HG03457 (cell line): ENCODE measurements around the gene SDE2.
"Not testable (repeated sequence)": the region's sequence is repeated elsewhere in the genome, so short reads cannot be mapped to it uniquely, and the experiment has no call there.

Experiments
- ATAC-seq: cut with Tn5 transposase; IDR thresholded peaks from one replicate; pipeline ENCODE4 v1.9.1; 2021; ENCODE audit warnings: moderate number of reproducible peaks; ENCODE audit not compliant: unreplicated experiment

SDE2 gene

GRCh38 chr1:225979421-225979820 is 19.7 kb downstream of the SDE2 start:
- ATAC-seq = no peak

DNA sequence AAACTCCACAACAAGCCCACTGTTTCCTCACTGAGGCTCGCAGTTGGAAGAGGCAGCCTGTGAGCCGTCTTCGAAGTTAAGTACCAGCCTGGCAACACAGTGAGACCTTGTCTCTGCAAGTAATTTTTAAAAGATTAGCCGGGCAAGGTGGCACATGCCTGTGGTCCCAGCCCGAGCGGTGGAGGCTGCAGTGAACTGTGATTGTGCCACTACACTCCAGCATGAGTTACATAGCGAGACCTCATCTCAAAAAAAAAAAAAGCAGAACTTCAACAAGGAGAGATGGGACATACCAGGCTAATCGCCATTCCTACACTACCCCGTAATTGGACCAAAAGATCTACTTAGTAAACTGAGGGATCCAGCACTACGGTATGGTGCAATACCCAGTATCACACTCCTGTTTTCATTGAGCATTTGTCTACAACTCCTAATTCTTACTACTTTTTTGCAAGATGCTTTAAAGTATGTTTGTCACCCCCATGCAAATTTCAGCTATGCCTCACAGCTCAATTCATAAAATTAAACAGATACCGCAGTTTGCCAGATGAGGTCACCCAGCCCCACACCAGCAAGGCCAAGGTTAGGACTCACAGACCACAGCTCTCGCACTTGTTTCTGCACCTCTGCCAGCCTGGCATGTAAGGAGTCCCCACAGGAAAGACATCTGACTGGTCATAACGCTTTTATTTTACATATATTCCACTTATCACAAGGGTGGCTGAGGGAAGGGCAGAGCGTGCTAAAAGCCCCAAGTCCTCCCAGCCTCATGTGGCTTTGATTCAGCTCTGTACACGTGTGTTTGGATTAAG is 21.0 kb downstream of the SDE2 start:
- no peak for ATAC-seq

GRCh38 chr1:225975146-225975545 is 24.0 kb downstream of the SDE2 start:
- ATAC-seq = not testable (repeated sequence)

DNA sequence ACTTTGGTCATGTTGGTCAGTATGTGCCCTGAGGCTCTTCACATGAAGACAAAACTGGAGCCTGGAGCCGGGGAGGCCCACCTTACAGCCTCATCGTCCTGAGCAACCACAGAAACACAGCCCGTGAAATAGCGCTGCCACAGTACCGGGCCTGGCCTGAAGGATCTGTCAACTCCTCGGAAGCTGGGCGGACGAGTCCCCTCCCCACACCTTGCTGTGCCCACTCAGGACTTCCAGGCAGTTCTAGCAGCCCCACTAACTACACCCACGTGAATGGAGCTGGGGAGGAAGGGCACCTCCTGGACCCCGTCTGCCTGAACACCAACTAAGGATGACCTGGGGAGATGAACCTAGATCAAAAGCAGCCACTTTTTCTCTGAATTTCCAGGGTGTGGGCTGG is 24.7 kb downstream of the SDE2 start:
- ATAC-seq = no peak

- ATAC-seq = no peak
Measured at GRCh38 chr1:225973158-225973557, 26.0 kb downstream of the SDE2 start.

- no peak for ATAC-seq
Measured at GRCh38 chr1:225972344-225973152, 26.6 kb downstream of the SDE2 start.

DNA sequence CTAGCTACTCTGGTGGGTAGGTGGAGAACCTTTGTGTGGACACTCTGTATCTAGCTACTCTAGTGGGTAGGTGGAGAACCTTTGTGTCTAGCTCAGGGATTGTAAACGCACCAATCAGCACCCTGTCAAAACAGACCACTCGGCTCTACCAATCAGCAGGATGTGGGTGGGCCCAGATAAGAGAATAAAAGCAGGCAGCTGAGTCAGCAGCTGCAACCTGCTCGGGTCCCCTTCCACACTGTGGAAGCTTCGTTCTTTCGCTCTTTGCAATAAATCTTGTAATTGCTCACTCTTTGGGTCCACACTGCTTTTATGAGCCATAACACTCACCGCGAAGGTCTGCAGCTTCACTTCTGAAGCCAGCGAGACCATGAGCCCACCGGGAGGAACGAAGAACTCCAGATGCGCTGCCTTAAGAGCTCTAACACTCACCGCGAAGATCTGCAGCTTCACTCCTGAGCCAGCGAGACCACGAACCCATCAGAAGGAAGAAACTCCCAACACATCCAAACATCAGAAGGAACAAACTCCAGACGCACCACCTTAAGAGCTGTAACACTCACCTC is 28.5 kb downstream of the SDE2 start:
- not testable (repeated sequence) for ATAC-seq

DNA sequence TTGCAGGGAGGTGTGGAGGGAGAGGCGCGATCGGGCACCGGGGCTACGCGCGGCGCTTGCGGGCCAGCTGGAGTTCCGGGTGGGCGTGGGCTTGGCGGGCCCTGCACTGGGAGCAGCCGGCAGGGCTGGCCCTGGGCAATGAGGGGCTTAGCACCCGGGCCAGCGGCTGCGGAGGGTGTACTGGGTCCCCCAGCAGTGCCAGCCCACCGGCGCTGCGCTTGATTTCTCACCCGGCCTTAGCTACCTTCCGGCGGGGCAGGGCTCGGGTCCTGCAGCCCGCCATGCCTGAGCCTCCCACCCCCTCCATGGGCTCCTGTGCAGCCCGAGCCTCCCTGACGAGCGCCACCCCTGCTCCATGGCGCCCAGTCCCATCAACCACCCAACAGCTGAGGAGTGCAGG is 29.4 kb downstream of the SDE2 start:
- not testable (repeated sequence) for ATAC-seq

DNA sequence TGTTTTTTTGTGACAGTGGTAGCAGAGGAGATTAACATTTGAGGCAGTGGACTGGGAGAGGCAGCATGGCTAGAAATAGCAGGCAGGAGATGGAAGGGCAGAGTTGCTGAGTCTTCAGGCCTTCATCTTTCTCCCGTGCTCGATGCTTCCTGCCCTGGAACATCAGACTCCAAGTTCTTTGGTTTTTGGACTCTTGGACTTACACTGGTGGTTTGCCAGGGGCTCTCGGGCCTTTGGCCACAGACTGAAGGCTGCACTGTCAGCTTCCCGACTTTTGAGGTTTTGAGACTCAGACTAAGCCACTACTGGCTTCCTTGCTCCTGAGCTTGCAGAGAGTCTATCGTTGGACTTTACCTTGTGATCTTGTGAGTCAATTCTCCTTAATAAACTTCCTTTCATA is 33.9 kb downstream of the SDE2 start:
- no peak for ATAC-seq

DNA sequence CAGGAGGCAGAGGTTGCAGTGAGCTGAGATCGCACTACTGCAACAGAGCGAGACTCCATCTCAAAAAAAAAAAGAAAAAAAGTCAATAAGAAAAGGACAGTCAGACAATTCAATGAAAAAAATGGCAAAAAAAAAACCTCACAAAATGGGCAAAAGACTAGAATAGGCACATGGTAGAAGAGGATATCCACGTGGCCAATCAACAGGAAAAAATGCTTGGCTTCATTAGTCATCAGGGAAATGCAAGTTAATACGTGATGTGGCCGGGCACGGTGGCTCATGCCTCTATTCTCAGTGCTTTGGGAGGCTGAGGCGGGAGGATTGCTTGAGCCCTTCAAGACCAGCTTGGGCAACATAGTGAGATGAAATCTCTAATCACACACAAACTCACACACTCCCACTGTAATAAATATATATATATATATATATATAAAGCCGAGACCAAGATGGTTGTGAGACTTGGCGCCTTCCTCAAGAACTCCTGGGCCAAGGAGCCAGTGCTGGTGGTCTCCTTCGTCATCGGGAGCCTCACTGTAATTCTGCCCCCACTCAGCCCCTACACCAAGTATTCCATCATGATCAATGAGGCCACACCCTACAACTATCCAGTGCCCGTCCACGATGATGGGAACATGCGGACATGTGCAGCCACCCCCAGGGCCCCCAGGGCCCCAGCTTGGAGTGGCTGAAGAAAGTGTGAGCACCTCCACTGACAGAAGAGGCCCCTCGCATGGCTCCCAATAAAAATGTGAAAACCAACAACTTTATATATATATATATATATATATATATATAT is 35.2 kb downstream of the SDE2 start:
- no peak for ATAC-seq

GRCh38 chr1:225962440-225962975 is 36.6 kb downstream of the SDE2 start:
- ATAC-seq = no peak

GRCh38 chr1:225961659-225962439 is 37.3 kb downstream of the SDE2 start:
- no peak for ATAC-seq

- ATAC-seq = no peak
Measured at GRCh38 chr1:225958041-225958440, 41.1 kb downstream of the SDE2 start.

GRCh38 chr1:225954753-225955152 is 44.4 kb downstream of the SDE2 start:
- ATAC-seq = no peak

DNA sequence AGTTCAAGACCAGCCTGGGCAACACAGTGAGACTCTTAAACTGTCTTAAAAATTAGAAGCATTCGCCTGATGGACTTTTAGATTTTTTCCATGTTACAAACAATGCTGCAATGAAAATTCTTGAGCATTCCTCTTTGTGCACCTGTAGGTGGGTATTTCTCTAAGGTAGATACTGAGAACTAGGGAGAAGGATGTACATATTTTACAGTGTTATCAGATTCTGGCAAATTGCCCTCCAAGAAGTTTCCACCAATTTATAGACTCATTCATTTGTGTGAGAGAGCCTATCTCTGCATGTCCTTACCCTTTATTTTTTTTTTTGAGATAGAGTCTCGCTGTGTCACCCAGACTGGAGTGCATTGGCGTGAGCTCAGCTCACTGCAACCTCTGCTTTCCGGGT is 45.8 kb downstream of the SDE2 start:
- no peak for ATAC-seq

GRCh38 chr1:225950905-225951497 is 48.1 kb downstream of the SDE2 start:
- ATAC-seq = no peak

DNA sequence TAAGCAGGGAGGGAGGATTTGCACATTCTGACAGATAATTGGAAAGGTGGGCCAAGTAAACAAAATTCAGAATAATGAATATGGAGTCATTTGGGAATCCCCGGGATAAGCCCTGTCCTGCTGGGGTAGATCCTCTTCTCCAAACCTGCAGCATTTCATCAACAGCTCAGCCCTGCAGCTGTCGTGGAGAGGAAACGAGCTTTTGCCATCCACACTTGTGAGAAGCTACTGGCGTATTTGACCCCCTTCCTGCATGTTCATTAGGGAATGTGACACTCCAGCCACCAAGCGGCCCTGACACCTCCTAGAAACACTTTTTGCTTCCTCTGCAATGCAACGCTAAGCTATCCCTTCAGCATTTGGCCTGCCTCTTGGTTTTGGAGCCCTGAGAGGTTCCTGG is 50.1 kb downstream of the SDE2 start:
- no peak for ATAC-seq

DNA sequence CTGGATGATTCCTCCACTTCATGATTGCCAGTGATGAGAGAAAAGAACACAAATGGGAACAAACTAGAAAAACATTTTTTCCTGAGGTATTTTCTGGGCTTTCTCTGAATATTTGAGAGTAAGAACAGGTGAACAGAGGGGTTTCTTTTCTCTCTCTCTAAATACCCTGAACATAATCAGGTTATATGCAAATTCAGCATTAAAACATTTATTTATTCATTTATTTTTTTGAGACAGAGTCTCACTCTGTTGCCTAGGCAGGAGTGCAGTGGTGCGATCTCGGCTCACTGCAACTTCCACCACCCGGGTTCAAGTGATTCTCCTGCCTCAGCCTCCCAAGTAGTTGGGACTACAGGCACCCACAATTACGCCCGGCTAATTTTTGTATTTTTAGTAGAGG is 52.3 kb downstream of the SDE2 start:
- ATAC-seq = no peak

DNA sequence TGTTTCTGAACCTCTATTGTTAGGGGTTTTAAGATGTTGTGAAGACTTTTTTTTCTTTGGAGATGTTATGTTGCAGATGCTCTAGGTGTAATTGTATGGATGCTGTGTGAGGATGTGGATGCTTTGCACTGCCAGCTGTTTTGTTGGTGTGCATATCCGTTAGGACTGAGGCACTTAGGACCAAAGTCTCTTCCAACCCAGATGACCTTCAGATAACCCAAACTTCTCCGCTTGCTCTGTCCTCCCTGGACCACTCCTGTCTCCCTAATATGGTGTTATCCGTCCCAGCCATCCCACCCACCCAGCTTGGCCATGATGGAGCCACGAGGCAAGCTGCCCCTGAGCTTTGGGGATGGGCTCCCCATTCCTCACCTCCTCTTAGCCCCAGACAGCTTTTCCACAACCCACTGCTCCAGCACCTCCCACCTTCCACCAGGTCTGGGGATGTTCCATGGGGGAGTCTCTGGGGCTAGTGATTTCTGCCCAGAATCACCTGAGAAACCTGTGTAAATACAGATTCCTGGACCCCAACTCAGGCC is 53.0 kb downstream of the SDE2 start:
- no peak for ATAC-seq
